Nucleus accumbens (tissue), 56 donors: Measurements from ENCODE around the gene SELENOS.

Experiments used
- DNase-seq, 56 donors: peaks; one replicate each; lab custom pipeline; 2025; lab: John Stamatoyannopoulos, UW

The SELENOS gene

DNA sequence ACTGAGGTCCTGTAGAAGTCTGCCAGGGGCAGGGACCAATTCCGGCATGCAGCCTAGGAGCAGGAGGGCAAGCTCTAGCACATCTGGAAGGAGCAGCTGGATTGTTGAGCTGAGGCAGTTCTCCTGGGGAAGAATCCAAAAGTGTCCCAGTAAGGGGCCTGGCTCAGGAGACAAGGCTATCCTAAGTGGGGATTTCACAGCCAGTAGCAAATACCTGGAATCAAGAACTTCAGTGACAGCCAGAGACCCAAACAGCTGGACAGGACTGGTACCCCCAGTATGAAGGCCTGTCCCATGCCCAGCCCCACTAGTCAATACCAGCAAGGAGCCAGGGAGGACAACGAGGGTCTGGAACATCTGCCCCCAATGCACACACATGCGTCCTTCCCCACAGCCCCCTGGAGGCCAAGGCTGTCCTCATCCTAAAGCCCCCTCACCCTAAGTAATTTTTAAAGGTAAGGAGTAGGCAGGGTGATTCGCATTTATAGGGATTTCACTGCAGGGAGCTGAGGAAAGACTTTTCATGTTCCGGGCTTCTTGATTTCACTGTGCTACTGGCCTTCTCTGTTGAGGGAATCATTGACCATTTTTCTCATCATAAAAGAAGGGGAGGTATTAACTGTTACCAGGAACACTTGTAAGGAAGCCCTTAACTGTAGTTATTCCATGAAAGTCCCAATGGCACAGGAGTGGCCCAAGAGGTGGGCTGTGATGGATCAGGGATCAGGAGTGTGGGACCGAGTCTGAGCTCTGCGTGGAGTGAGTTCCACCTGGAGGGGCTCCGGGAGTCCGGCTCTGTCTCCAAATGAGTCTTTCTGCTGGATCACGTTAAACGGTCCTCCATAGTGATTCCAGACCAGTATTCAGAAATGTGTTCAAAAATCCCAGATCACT lies 22.9 kb downstream of the SELENOS start:
- no peak for DNase-seq

DNA sequence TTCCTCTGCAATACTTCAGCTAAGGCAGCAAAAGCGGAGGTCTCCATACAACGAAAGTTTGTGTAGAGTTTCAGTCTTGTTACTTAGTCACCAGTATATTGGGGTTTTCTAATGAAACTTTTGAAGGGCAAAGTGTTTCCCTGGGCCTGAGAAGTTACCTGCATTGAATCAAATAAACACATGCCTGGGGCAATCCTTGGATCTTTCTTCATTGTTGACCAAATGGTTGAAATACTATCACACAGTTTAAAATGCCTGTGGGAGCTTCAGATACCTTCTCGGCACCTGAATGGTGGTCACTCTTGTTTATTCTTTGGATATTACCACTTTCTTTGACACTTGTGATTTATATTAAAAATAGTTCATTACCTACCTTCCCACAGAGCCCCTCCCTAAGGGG lies 24.4 kb downstream of the SELENOS start:
- DNase-seq: no peak

DNA sequence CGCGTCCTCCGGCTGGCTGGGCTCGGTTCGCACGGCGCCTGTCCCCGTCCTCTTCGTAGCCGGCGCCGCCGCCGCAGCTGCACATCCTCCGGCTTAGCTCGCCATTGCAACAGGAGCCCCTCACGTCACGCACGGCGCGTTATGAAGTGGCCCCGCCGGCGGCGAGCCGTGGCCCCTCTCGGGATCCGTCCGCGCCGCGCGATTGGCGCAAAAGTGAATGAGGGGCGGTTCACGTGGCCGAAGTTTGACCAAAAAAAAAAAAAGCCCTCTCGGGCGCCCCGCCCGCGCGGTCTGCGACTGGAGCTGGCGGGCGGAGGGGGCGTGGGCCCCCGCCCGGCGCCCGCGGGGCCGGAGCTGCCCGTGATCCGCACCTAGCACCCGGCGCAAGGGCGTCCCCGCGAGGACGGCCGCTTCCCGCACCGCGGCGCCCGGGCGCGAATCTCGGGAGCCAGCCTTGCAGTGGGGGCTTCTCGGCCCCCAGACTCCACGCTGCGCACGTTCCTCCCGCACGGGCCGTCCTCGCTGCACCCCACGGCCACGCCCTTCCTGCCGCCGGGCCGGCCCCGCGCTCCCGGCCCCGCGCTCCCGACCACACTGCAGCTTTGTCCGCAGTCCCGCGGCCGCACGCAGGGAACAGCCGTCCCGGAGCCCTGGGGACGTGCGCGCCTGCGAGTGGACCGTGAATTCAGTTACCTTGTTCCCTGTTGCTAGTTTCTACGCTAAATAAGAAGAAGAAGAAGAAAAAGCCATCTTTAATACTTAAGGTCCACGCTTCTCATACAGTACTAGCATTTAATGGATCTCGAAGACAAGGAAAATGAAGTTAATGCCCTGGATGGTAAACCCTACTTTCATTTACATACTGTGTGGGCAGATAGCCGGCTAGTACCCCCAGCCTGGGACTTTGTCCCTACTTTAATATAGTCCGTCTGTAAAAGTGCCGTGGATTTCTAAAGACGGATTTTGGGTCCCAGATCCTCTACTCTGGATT lies 25.2 kb downstream of the SELENOS start, which contains the start of gene CHSY1:
TSS of gene CHSY1 (minus strand) at position 219 of the 991 bp plus-strand sequence. CDS start 592 bp downstream, outside the sequence.
- DNase-seq: peak in 55 of 56 donors; percentile 44 to 94 (median 84)

DNA sequence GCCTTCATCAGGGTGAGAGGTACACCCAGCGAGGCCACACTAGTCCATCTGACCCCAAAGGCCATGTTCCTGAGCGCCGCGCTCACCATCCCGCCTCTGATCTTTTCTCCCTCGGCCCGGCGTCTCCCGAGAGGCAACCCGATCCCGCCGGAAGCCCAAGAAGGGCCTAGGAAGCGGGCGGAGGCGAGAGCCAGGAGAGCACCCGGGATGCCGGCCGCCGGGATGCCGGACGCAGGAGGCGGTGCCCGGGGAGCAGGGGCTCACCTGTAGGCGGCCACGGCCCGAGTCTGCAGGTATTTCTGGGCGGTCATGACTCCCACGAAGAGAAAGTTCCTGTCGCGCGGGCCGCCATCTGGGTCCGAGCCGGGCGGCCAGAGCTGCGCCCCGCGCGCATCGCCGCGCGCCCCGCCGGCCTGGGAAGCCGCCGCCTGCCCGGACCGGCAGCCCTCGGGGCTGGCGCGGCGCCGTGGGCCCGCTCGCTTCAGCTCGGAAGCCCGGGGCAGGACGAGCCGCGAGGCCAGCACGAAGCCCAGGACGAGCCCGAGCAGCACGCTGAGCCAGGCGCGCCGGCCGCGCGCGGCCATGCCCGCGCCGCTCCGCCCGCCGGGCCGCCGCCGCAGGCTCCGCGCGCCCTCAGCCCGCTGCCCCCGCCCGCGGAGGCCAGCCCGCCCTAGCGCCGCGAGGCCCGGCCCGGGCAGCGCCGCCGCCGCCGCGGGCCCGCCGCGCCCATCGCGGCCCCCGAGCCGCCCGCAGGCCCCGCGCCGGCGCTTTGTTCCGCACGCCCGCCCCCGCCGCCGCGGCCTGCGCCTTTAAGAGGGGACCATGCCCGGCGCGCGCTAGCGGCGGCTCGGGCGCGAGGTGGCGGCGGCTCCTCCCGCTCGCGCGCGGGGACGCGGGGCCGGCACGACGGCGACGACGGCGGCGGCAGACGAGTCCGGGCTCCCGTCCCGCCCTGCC lies 26.1 kb downstream of the SELENOS start:
- DNase-seq: peak in 8 of 56 donors; percentile 6 to 82 (median 53)

DNA sequence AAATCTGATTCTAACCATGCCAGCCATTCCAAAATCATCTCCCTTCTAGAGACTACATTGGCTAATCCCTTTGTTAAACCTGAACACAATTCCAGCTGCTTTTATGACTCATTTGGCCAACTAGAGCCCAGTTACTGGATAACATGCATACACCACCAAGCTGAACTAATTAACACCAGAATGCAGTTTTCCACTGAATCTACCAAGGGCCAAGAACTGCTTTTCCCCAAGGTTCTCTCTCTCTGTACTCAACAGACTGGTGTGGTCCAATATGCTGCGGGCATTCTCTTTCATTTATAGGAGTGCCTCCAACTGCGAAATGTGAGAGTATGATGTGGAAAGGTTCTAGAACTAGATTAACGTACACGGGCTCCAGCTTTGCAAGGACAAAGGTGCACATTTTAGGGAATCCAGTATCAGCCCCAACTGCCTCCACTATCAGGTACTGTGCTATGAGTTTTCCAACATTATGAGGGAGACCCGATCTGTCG lies 26.9 kb downstream of the SELENOS start:
- DNase-seq: no peak

DNA sequence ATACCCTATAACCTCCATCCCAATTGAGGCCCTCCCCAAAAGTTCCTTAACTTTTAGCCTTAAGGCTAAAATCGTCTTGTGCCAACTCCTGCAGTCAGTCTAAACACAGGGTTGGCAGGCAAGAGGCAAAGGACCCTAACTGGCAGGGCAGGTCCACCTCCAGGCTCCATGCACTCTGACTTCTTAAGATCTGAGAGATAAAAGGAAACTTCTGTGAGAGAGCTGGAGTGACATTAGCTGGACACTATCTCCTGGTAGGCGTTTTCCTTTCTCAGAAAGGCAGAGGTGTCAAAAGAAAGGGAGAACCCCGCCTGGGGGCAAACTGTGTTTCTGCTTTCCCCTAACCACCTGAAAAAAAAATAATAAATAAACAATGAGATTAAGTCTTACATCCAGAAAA lies 29.0 kb downstream of the SELENOS start:
- DNase-seq: no peak

DNA sequence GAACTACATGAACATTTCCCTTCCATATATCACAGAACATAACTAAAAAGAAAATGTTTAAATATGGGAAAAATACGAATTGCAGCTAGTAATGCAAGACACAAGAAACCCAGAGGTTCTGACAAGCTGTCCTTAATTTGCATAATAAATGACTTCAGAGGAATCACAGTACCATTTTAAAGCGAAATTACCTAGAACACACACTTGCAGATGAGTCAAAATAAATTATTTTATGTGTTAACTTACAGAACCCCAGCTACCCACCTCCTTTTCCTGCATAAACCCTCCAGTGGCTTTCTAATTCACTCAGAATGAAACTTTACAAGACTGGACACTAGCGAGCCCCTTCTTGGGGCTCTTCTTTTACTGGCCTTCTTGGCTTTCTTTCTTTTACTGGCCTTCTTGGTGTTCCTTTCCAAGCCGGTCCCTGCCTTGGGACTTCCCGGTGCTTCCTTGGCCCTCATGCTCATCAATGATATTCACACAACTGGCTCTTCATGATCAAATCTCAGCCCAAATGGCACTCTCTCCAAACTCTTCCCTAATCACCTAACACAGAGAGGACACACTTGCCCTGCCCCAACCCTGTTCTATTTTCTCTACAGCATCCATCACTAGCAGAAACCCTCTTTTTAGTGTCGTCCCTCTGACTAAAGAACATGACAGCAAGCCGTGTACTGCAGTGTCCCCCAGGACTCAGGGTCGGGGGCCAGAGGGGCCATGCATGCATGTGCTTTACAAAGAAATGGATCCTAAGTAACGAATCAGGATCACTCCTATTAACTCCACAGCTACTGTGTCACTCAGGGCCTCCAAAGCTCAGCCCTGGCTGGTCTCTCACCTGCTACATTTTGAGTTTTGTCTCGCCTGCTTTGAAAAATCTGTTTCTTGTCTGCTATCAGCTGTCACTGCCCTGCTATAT lies 30.2 kb downstream of the SELENOS start:
- no peak for DNase-seq

DNA sequence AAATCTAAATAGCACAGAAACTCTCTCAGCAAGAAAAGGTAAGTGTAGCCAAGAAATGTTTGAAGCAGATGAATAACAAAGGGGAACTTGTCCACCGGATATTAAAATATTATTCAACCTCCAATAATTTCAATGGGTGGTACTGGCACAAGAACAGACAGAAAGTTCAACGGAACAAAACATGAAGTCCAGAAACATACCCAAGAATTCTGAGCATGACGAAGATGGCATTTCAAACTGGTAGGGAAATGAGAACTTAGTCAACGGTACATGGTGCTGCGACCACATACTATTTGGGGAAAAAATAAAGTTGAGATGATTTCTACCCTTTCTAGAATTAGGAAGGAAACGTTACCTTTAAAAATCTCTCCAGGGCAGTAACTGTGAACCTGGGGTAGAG lies 30.9 kb downstream of the SELENOS start:
- DNase-seq: no peak

DNA sequence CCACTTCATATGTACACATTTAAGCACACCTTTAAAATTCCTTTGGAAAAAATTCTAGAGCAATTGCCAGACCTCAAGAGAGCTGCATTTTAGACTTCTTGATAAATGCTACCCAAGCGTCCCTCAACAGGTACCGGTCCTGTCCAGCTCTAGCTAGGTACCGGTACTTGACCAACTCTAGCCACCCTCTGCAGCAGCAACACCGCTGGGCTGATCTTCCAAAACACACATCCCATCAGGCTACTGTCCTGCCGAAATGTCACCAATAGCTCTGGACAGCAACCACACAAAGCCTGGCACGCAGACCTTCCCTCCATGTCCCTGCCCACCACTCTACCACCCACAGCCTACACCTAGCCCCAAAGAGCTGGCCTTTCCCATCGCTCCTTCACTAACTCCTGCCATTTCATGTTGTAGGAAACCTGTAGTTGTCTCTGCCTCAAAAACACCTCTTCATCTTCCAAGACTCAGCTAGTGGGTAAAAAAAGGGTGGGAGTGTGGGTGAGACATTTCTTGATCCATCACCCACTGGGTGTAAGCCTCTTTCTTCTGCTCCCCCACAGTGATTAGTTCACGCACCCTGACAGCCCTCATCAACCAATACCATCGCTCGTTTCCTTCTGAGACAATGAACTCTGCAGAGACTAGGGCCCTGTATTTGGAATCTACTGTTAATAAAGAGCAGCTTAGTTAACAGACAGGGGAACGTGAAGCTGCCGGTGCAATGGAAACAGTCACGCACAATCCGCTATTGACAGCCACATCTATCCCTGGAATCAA lies 32.2 kb downstream of the SELENOS start:
- peak in 4 of 56 donors; percentile 12 to 36 (median 23) for DNase-seq

DNA sequence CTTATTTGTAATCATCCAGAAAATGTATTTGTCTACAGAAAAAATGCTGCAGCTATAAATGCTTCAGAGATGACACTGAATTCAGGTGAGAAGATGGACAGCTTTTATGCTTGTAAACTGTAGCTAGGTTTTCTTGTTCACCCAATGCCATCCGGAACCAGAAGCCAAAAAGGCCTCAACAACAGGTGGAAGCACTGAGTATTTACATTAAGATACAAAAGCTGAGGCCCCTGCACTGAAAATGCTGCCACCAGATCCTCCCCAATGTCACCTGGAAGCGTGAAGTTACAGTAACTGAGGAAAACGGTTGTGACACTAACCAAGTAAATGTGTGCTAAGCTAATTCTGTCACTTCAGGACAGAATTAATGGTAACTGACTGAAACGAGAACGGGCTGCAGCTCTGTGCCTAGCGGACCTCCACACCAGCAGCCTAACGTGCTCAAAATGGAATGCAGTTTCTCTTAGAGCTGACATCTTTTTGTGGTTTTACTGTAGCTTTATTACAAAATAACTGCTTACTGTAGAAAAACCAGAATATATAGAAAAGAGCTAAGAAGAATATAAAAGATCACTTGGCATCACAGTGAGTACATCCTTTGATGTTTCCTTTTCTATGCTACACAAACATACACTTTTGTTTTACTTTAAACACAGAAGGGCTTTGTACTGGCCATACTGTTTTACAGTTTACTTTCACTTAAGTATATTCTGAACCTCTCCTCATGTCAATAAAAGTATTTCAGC lies 33.1 kb downstream of the SELENOS start:
- no peak for DNase-seq

DNA sequence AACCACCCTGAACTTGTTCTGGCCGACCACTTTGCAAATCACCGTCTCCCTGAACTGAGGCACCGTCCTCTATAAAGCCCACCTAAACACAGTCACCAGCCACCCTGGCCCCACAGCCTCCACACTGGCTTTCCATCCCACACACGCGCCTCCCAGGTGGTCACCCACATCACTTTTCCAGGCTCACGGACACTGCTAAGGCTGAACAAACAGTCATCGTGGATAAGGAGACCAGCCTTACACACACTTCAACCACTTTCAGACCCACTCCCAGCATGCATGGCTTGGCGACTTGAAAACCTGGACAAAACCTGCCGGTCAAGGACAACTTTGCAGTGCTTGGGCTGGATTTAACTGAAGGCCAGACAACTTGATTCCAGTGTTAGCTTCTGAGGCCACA lies 33.9 kb downstream of the SELENOS start:
- no peak for DNase-seq

DNA sequence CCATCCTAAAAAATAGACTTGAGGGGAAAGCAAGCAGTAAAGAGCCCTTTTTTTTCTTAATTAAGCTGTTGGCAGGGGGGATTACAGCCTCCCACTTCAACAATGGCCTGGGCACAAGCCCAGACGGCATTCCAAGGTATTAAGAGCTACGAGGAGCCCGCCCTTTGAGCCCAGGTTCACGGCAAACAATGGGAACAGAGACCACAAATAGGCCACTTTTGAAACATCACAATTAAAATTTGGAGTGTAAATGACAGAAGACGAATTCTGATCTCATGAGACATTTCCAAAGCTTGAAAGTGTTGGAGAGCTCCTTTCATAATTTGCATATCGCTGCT lies 34.3 kb downstream of the SELENOS start:
- DNase-seq: no peak

DNA sequence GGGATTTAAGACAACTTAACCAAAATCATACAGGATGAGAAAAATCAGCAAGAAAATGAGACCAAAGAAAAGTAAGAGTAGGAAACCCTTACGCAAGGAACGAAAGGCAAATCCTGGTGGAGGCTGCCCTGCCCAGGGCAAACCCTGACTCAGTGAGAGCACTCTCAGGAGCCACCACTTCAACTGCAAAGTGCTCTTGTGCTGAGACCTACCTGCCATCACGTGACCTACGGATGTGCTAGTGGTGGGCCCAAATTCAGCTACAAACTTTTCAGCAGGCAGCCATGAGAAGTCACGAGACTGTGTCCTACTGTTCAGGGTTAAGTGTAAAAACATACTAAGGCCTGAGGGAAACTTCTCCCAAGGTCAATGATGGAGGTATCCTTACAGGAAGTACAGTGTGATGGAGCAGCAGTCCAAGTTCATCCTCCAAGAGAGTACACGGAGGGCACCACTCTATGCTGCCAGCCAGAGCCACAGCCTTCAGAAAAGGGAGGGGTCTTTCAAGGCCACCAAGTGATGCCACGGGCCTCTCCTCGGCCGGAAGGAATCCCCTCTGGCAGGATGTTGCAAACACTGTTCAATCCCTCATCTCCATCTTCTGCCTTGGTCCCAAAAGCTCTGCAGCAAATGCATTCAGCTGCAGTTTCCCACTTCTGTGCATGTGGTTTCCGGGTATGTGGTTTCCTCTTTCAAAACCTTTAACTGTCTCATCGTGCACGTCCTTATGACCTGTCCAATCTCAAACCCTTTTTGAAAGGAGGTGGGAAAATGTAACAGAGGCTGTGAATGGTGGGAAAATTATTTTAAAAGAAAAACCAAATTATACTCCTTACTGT lies 34.9 kb downstream of the SELENOS start:
- no peak for DNase-seq

DNA sequence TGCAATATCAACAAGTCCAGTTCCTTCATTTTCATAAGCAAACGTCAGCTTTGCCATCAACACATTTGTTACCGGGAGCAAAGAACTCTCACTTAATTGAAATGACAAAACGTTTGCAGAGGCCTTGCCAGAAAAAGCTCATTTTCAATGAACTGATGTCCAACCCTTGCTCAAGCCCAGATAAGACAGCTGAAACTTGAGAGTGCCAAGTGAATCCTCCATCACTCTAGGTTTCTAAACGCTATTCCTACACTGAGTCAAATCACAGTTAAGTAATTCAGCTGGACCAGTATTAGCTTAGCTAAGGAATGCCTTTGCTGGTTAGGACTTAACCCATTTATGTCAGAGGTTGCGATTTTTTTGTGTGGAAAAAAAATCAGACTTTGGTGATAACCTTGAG lies 36.9 kb downstream of the SELENOS start:
- no peak for DNase-seq

DNA sequence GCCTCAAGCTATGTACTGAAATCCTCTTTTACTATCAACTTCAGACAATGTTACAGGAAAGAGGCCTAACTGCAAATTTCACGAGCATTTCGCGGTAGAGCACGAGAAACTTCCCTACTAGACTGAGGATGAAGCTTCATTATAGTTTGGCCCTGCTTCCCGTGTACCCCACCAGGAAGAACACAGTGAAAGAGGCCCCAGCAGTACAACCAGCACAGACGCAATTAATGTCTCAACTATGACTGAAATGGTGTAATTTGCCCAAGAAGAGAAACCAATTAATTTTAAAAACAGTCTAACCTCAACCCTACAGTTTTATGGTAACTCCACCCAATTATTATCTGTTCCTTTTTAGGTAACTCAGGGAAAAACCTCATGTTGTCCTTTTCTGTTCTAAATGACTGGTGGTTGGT lies 37.6 kb downstream of the SELENOS start:
- no peak for DNase-seq

DNA sequence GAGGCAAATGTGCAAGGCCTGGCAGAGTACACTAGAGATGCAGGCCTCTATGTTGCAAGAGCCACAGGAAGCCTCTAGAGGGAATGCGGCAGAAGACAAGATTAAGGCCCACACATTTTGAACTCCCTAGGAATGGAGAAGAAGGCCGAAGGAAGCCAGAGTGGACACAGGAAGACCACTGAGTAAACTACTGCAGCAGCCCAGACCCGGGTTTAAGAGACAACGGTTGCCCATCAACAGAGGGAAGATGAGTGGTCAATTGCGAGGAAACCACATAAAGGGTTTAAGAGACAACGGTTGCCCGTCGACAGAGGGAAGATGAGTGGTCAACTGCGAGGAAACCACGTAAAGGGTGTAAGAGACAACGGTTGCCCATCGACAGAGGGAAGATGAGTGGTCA lies 40.0 kb downstream of the SELENOS start:
- no peak for DNase-seq
